Gastrocnemius medialis (tissue), 4 donors: ENCODE results near the gene PADI4. TPM values are rescaled to one million over a fixed set of nuclear protein-coding genes. Genes with fewer than 3 reads are reported as not detected.
"Not testable (repeated sequence)": the region's sequence is repeated elsewhere in the genome, so short reads cannot be mapped to it uniquely, and the experiment has no call there.

Experiments
- ATAC-seq, 2 donors: fragments of 150-250 bp; one replicate each; pipeline ENCODE4 v1.9.1; 2016
- DNase-seq, 2 donors: peaks; one replicate each; pipeline ENCODE4 v3.0.0-alpha.2; 2019
- H3K27ac ChIP-seq, 4 donors: fragments of 200-600 bp; sonication (generic); 1 replicate in 1 of 4; 2 replicates in 3 of 4; pipeline ENCODE4 v1.5.1; 2016 to 2018; ENCODE audit warnings: mild to moderate bottlenecking in 2 of 4, moderate library complexity in 1 of 4
- H3K27me3 ChIP-seq, 3 donors: fragments of 200-600 bp; sonication (generic) in 2 of 3; 1 replicate in 1 of 3; 2 replicates in 2 of 3; pipeline versions ENCODE4 v1.5.1 to v1.6.0; 2016 to 2019; ENCODE audit warnings: mild to moderate bottlenecking in 1 of 3, moderate library complexity in 1 of 3
- H3K36me3 ChIP-seq, 2 donors: fragments of 200-600 bp; sonication (generic) in 1 of 2; one replicate each; pipeline ENCODE4 v1.5.1; 2017 to 2018
- H3K4me1 ChIP-seq, 2 donors: fragments of 200-600 bp; sonication (generic) in 1 of 2; one replicate each; pipeline ENCODE4 v1.5.1; 2016 to 2017; ENCODE audit warnings: mild to moderate bottlenecking in 2 of 2
- H3K4me3 ChIP-seq, 4 donors: fragments of 200-600 bp; sonication (generic) in 3 of 4; 1 replicate in 1 of 4; 2 replicates in 3 of 4; pipeline ENCODE4 v1.5.1; 2016 to 2019; ENCODE audit warnings: mild to moderate bottlenecking in 2 of 4
- H3K9me3 ChIP-seq, 3 donors: fragments of 200-600 bp; sonication (generic) in 2 of 3; 1 replicate in 1 of 3; 2 replicates in 2 of 3; pipeline ENCODE4 v1.5.1; 2016 to 2019
- POLR2A ChIP-seq, 2 donors: fragments of 450-650 bp; IDR thresholded peaks; one replicate each; pipeline ENCODE4 v1.6.1; 2017; ENCODE audit warnings: antibody characterized with exemption in 2 of 2, mild to moderate bottlenecking in 2 of 2, moderate library complexity in 2 of 2
- in situ Hi-C, 4 donors: fragments of 200-750 bp; cut with MboI; loops; one replicate each; pipeline versions ENCODE4 v1.15.0 to v1.8.0; 2017; ENCODE audit warnings: low sequenced_read_pairs in 4 of 4
- intact Hi-C: fragments of 100-400 bp; cut with DNase I; formaldehyde crosslinking; loops from one replicate; pipeline ENCODE4 v1.15.1; 2023; ENCODE audit warnings: low total_unique reads
- total RNA-seq, 4 donors: library from RNA; depleted of rRNA; stranded (reverse); fragments of >200 nt; gene quantifications; one replicate each; pipeline versions ENCODE4 v1.1.0 to v1.2.3, GENCODE V29; 2016
- TF ChIP-seq, protein P1 (sequence below), 5 experiments: fragments of 450-650 bp in 3 of 5; fragments of 200-600 bp in 2 of 5; sonication (generic) in 2 of 5; IDR thresholded peaks in 4 of 5; conservative IDR thresholded peaks in 1 of 5; 1 replicate in 4 of 5; 2 replicates in 1 of 5; pipeline ENCODE4 v1.5.1; 2016 to 2019; ENCODE audit warnings: antibody characterized with exemption in 5 of 5, mild to moderate bottlenecking in 3 of 5, moderate library complexity in 3 of 5

The PADI4 gene
- total RNA-seq, 4 donors from 2014 or later: not detected

- H3K4me3 ChIP-seq: no peak overlapping the region
- ATAC-seq: no peak
- TF ChIP-seq, protein P1, sequence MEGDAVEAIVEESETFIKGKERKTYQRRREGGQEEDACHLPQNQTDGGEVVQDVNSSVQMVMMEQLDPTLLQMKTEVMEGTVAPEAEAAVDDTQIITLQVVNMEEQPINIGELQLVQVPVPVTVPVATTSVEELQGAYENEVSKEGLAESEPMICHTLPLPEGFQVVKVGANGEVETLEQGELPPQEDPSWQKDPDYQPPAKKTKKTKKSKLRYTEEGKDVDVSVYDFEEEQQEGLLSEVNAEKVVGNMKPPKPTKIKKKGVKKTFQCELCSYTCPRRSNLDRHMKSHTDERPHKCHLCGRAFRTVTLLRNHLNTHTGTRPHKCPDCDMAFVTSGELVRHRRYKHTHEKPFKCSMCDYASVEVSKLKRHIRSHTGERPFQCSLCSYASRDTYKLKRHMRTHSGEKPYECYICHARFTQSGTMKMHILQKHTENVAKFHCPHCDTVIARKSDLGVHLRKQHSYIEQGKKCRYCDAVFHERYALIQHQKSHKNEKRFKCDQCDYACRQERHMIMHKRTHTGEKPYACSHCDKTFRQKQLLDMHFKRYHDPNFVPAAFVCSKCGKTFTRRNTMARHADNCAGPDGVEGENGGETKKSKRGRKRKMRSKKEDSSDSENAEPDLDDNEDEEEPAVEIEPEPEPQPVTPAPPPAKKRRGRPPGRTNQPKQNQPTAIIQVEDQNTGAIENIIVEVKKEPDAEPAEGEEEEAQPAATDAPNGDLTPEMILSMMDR (IDR thresholded peaks at IDR 0.05 in 4 of 5, conservative IDR thresholded peaks at IDR 0.05 in 1 of 5): no peak
- TF ChIP-seq POLR2A (IDR thresholded peaks at IDR 0.05): no peak
- intact Hi-C loops: no loop called here
- no peaks in the 10 kb centered on the region for H3K9me3 ChIP-seq
- no peaks in the 10 kb centered on the region for H3K27me3 ChIP-seq
- no peak for DNase-seq
- no peak overlapping the region for H3K27ac ChIP-seq
- in situ Hi-C loops: no loop called here
- peaks cover 0 to 3% of the 10 kb centered on the region in 2 donors for H3K4me1 ChIP-seq
- peaks cover 0 to 24% of the 10 kb centered on the region in 2 donors for H3K36me3 ChIP-seq
Observed at GRCh38 chr1:17404820-17405219, 96.8 kb downstream of the PADI4 start.

GRCh38 chr1:17405898-17406759 is 98.1 kb downstream of the PADI4 start:
- peak; percentile 69 to 87 for ATAC-seq
- Histone ChIP-seq H3K4me1 (peaks cover 0 to 3% of the 10 kb centered on the region in 2 donors), H3K27me3 (no peaks in the 10 kb centered on the region), H3K9me3 (no peaks in the 10 kb centered on the region), H3K4me3 (no peak overlapping the region), H3K27ac (no peak overlapping the region), H3K36me3 (peaks cover 0 to 37% of the 10 kb centered on the region in 2 donors)
- intact Hi-C loops: no loop called here
- peak in 1 of 2 donors; percentile 31 for DNase-seq
- TF ChIP-seq POLR2A (IDR thresholded peaks at IDR 0.05): no peak
- TF ChIP-seq, protein P1 (IDR thresholded peaks at IDR 0.05 in 4 of 5, conservative IDR thresholded peaks at IDR 0.05 in 1 of 5): peak; percentile 16 to 67 (median 45)
- in situ Hi-C loops: no loop called here

- H3K36me3 ChIP-seq: peaks cover 0 to 45% of the 10 kb centered on the region in 2 donors
- H3K4me3 ChIP-seq, H3K4me1 ChIP-seq, intact Hi-C loops, H3K27me3 ChIP-seq, DNase-seq, H3K9me3 ChIP-seq, in situ Hi-C loops, H3K27ac ChIP-seq, ATAC-seq: not testable (repeated sequence)
Observed at GRCh38 chr1:17406760-17407475, 98.9 kb downstream of the PADI4 start.

DNA sequence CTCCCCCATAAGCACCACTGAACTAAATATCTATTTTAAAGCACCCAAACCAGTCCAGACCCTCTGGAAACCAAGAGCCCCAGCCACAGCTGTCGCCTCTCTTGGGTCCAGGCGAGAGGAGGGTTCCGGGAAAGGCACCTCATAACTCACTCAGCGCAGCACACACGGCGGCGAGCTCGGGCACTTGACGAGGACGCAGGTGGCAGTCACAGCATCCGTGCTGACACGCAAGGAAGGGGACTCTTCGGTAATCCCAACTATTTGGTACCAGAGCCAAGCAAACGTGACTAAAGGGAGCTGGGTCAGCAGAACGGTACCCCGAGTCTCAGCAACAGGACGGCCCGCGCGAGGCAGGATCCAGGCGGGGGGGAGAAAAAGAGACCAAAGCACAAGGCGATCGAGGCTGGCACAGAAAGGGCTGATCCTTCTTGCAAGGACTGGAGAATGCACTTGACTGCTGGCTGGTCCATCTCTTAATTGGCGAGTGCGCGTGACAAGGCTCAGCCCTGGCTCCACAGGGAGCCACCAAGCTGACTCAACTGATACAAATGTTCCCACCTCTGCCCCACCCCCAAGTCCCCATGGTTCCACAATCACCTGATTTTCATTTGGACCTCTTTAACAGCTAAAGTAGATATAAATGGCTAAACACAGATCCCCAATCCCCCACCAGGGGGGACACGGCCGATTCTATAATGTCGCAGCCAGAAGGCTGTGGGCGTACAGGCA is 100.0 kb downstream of the PADI4 start:
- ATAC-seq, in situ Hi-C loops, H3K27me3 ChIP-seq, H3K4me3 ChIP-seq, H3K27ac ChIP-seq, H3K9me3 ChIP-seq, intact Hi-C loops, DNase-seq: not testable (repeated sequence)
- peaks cover 0 to 55% of the 10 kb centered on the region in 2 donors for H3K36me3 ChIP-seq
- peaks cover 6 to 13% of the 10 kb centered on the region in 2 donors for H3K4me1 ChIP-seq

DNA sequence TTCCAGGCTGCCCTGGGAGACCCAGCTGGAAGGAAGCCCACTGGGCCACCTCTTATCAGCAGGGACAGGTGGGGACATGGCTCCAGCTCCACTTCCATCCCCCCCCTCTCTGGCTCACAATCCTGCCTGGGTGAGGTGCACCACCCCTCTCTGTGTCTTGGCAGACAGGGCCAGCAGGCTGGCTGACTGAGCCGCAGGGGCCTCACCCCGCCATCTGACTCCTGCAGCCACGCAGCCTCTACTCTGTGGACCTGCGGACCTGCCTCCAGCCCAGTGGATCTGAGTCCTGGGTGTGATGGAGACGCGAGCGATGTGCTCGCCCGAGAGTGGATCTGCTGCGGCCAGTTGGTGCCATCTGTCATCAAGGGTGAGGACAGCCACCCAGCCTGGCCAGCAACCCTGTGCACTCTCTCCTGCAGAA is 101.4 kb downstream of the PADI4 start:
- Histone ChIP-seq H3K36me3 (peaks cover 0 to 69% of the 10 kb centered on the region in 2 donors), H3K4me3 (no peak overlapping the region), H3K9me3 (no peaks in the 10 kb centered on the region), H3K27ac (no peak overlapping the region), H3K4me1 (peaks cover 6 to 14% of the 10 kb centered on the region in 2 donors), H3K27me3 (no peaks in the 10 kb centered on the region)
- ATAC-seq (no peak), DNase-seq (no peak)
- in situ Hi-C loops (no loop called here), intact Hi-C loops (no loop called here)
- TF ChIP-seq, protein P1 (IDR thresholded peaks at IDR 0.05 in 4 of 5, conservative IDR thresholded peaks at IDR 0.05 in 1 of 5): no peak
- no peak for TF ChIP-seq POLR2A (IDR thresholded peaks at IDR 0.05)
